ENCODE results near the gene GANAB. TPM values are rescaled to one million over a fixed set of nuclear protein-coding genes. Genes with fewer than 3 reads are reported as not detected.
A peak's percentile ranks its signal among the peaks of the same experiment; 100 is the strongest.

Gene GANAB
- total and polyA plus RNA-seq, 2 experiments from 2014 or later: 224 to 312 TPM

DNA sequence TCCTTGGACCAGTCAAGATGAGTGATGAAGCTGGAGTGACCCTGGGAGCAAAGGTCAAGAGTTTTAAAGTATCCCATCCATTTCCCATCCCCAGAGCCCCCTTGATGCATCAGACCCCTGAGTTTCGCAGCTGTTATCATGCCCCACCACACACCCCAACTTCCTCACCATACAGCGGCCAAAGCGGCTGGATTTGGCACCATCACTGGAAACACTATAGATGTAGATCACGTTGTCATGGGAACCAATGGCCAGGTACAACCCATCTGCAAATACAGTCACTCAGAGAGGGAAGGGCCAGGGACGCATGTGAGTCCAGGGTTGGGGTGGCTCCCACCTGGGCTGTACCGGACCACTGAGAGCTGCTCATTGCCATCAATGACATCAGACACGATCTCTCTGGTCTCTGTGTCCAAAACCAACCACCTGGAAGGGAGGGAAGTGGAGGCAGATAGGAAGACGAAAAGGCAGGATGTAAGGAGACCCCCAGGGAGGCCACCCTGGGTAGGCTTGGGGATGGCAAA lies 42.6 kb downstream of the GANAB start:
- TF ChIP-seq EZH2 (IDR thresholded peaks at IDR 0.05; ENCODE audit: insufficient read depth, poor library complexity, severe bottlenecking): no peak
- TF ChIP-seq EZH2phosphoT487 (IDR thresholded peaks at IDR 0.05; ENCODE audit: insufficient read depth, low read depth): no peak
- WGBS, 2 experiments (ENCODE audit: low coverage in 1 of 2, low lambda C conversion rate in 2 of 2, missing lambda C conversion rate in 2 of 2): 97 to 98% methylated on average over 8 of the region's 8 CpGs
- Histone ChIP-seq H3K79me2 (ENCODE audit: insufficient read depth) (peaks cover 32% of the 10 kb centered on the region), H3K27me3 (replicated peaks; ENCODE audit: insufficient read depth) (no peaks in the 10 kb centered on the region), H2AFZ (no peak overlapping the region), H3K9me3 (ENCODE audit: low read depth) (no peaks in the 10 kb centered on the region), H3K4me2 (ENCODE audit: unreplicated experiment) (no peak overlapping the region), H3K27ac (no peak overlapping the region), H3K9me2 (ENCODE audit: insufficient read depth) (no peaks in the 10 kb centered on the region), H3K36me3 (ENCODE audit: low read depth) (peaks cover 8% of the 10 kb centered on the region; the same call in 1 of the 2 replicates), H3F3A (ENCODE audit: insufficient read depth) (peaks cover 21% of the 10 kb centered on the region), H3K9ac (no peak overlapping the region), H3K4me3 (no peak overlapping the region), H3K4me1 (ENCODE audit: insufficient read depth) (peaks cover 15% of the 10 kb centered on the region), H4K20me1 (ENCODE audit: insufficient read depth) (no peaks in the 10 kb centered on the region)
- no peak for DNase-seq
- in situ Hi-C loops (cut with MboI): no loop called here

- TF ChIP-seq EZH2 (IDR thresholded peaks at IDR 0.05; ENCODE audit: insufficient read depth, poor library complexity, severe bottlenecking): no peak
- peaks cover 37% of the 10 kb centered on the region for H3K79me2 ChIP-seq (ENCODE audit: insufficient read depth)
- H3K4me2 ChIP-seq (ENCODE audit: unreplicated experiment): no peak overlapping the region
- no peak overlapping the region for H3K27ac ChIP-seq
- H3K9me3 ChIP-seq (ENCODE audit: low read depth): no peaks in the 10 kb centered on the region
- no peaks in the 10 kb centered on the region for H4K20me1 ChIP-seq (ENCODE audit: insufficient read depth)
- in situ Hi-C loops (cut with MboI): no loop called here
- no peaks in the 10 kb centered on the region for H3K27me3 ChIP-seq (replicated peaks; ENCODE audit: insufficient read depth)
- H3F3A ChIP-seq (ENCODE audit: insufficient read depth): peaks cover 29% of the 10 kb centered on the region
- no peak overlapping the region for H2AFZ ChIP-seq
- H3K9ac ChIP-seq: no peak overlapping the region
- H3K9me2 ChIP-seq (ENCODE audit: insufficient read depth): no peaks in the 10 kb centered on the region
- 40 to 50% methylated on average over 13 of the region's 13 CpGs for WGBS, 2 experiments (ENCODE audit: low coverage in 1 of 2, low lambda C conversion rate in 2 of 2, missing lambda C conversion rate in 2 of 2)
- H3K36me3 ChIP-seq (ENCODE audit: low read depth): peaks cover 16% of the 10 kb centered on the region; the same call in 1 of the 2 replicates
- peaks cover 20% of the 10 kb centered on the region for H3K4me1 ChIP-seq (ENCODE audit: insufficient read depth)
- no peak overlapping the region for H3K4me3 ChIP-seq
- DNase-seq: no peak
These were observed 43.4 kb downstream of the GANAB start for GRCh38 chr11:62603072-62603408.

DNA sequence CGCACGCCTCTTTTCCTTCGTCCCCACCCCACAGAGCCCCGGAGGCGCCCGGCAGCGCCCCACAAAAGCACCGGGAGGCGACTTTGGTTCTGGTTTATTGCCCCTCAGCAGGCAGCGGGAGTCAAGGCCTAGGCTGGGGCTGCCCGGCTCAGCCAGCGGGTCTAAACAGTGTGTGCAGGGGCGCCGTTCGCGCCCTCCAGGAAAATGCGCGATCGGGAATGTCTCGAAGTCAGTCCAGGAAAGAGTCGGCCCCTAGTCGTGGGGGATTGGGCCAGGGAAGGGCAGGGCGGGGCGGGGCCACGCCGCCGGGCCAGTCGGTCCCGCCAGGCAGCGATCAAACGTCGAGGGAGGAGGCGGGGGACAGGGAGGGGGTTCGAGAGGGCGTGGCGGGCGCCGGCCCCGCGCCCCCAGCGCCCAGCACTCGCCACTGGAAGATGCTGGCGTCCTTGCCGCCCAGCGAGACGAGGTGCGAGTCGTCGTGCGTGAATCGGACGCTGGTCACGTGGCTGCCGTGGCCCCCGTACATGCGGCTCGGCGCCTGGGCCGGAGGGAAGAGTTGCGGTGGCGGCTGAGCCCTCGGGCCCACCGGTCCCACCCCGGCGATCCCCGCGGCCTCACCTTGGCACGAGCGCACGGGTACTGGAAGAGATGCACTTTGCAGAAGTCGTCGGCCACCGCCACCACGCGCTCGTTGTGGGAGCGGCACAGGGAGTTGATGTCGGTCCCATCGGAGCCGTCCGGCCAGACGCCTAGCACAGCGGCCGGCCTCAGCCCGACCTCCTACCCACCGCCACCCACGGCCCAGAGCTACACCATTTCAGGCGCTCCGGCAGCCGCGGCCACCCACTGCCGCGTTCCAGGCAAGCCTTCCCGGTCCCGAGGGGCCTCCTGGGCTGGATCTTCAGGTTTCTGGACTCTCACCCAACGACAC lies 44.0 kb downstream of the GANAB start:
- H3K79me2 ChIP-seq (ENCODE audit: insufficient read depth): peaks cover 39% of the 10 kb centered on the region
- peaks cover 17% of the 10 kb centered on the region; the same call in 1 of the 2 replicates for H3K36me3 ChIP-seq (ENCODE audit: low read depth)
- H3K4me1 ChIP-seq (ENCODE audit: insufficient read depth): peaks cover 20% of the 10 kb centered on the region
- peak overlapping the region; percentile 64 for H2AFZ ChIP-seq
- 7 to 9% methylated on average over 50 to 75 of the region's 96 CpGs for WGBS, 2 experiments (ENCODE audit: low coverage in 1 of 2, low lambda C conversion rate in 2 of 2, missing lambda C conversion rate in 2 of 2)
- no peak for TF ChIP-seq EZH2 (IDR thresholded peaks at IDR 0.05; ENCODE audit: insufficient read depth, poor library complexity, severe bottlenecking)
- TF ChIP-seq EZH2phosphoT487 (IDR thresholded peaks at IDR 0.05; ENCODE audit: insufficient read depth, low read depth): no peak
- peak; percentile 57 for DNase-seq
- H3K27ac ChIP-seq: peak overlapping the region; percentile 52
- H3K4me3 ChIP-seq: peak overlapping the region; percentile 88
- H3K9me2 ChIP-seq (ENCODE audit: insufficient read depth): no peaks in the 10 kb centered on the region
- H3F3A ChIP-seq (ENCODE audit: insufficient read depth): peaks cover 31% of the 10 kb centered on the region
- no peaks in the 10 kb centered on the region for H3K27me3 ChIP-seq (replicated peaks; ENCODE audit: insufficient read depth)
- H3K9ac ChIP-seq: peak overlapping the region; percentile 95
- H3K4me2 ChIP-seq (ENCODE audit: unreplicated experiment): peak overlapping the region; percentile 83
- no peaks in the 10 kb centered on the region for H3K9me3 ChIP-seq (ENCODE audit: low read depth)
- in situ Hi-C loops (cut with MboI): no loop called here
- no peaks in the 10 kb centered on the region for H4K20me1 ChIP-seq (ENCODE audit: insufficient read depth)

DNA sequence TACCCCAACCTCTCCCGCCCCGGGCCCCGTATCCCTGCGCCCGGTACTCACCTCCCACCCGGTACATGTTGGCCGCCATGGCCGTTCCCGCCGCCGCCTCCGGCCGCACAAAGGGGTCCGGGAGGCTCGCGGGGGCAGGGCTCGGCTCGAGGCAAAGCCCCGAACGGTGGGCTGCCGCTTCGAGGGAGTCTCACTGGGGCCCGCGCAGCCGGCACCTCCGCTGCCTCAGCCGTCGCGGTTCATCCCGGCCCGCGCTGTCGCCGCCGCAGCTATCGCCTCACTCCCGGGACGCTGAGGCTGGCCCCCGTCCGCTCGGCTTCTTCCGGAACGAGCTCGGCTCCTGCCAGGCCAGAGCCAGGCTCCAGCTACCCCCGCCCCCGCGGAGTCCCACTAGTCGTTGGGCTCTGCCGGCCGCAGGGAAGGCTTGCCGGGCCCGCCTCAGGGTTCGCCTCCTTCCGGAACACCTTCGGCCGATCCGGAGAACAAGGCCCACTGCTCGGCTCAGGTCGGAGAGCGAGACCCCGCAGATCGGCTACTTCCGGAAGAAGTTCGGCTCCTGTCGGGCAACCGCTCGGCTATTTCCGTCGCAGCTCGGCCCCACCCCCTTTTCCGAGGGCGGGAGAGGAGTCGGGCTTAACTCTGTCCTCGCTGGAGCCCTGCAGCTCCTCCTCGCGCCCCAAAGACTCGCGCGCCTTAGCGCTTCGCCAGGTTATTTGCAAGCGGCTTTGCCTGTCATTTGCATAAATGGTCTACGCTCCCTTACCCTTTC lies 44.9 kb downstream of the GANAB start, which contains the start of gene MTA2:
MTA2 (minus strand) TSS at position 494 of the 769 bp plus-strand sequence; CDS start at position 79, 415 bp downstream.
- no peak for TF ChIP-seq EZH2phosphoT487 (IDR thresholded peaks at IDR 0.05; ENCODE audit: insufficient read depth, low read depth)
- TF ChIP-seq EZH2 (IDR thresholded peaks at IDR 0.05; ENCODE audit: insufficient read depth, poor library complexity, severe bottlenecking): no peak
- Histone ChIP-seq H3K27me3 (replicated peaks; ENCODE audit: insufficient read depth) (no peaks in the 10 kb centered on the region), H3F3A (ENCODE audit: insufficient read depth) (peaks cover 31% of the 10 kb centered on the region), H3K79me2 (ENCODE audit: insufficient read depth) (peaks cover 48% of the 10 kb centered on the region), H2AFZ (peak within 1 kb of the TSS; percentile 76), H3K4me1 (ENCODE audit: insufficient read depth) (peaks cover 20% of the 10 kb centered on the region), H3K27ac (peak within 1 kb of the TSS; percentile 77), H4K20me1 (ENCODE audit: insufficient read depth) (no peaks in the 10 kb centered on the region), H3K9me2 (ENCODE audit: insufficient read depth) (no peaks in the 10 kb centered on the region), H3K9ac (peak within 1 kb of the TSS; percentile 95), H3K36me3 (ENCODE audit: low read depth) (peaks cover 20% of the 10 kb centered on the region; the same call in 1 of the 2 replicates), H3K4me2 (ENCODE audit: unreplicated experiment) (peak within 1 kb of the TSS; percentile 100), H3K4me3 (peak within 1 kb of the TSS; percentile 88), H3K9me3 (ENCODE audit: low read depth) (no peaks in the 10 kb centered on the region)
- 1% methylated on average over 55 of the region's 83 CpGs for WGBS, 2 experiments (ENCODE audit: low coverage in 1 of 2, low lambda C conversion rate in 2 of 2, missing lambda C conversion rate in 2 of 2)
- DNase-seq: peak; percentile 99
- in situ Hi-C loops (cut with MboI): no loop called here
